Muscle layer of duodenum (tissue), 2 donors: ENCODE measurements around the gene MRPL49.
A peak's percentile ranks its signal among the peaks of the same experiment; 100 is the strongest.

Source experiments
- H3K27ac ChIP-seq: one replicate; pipeline ENCODE4 v1.7.0; 2013; ENCODE audit warnings: mild to moderate bottlenecking, low read length
- H3K27me3 ChIP-seq: one replicate; pipeline ENCODE4 v1.7.0; 2013; ENCODE audit warnings: low read depth, mild to moderate bottlenecking, control low read depth, low read length
- H3K36me3 ChIP-seq, 2 donors: one replicate each; pipeline ENCODE4 v1.7.0; 2013; ENCODE audit warnings: low read length in 2 of 2, control low read depth in 1 of 2, mild to moderate bottlenecking in 1 of 2; ENCODE audit not compliant: insufficient read depth in 2 of 2, control insufficient read depth in 1 of 2
- H3K4me1 ChIP-seq, 2 donors: one replicate each; pipeline ENCODE4 v1.7.0; 2013; ENCODE audit warnings: low read length in 2 of 2, mild to moderate bottlenecking in 2 of 2, control low read depth in 1 of 2, moderate library complexity in 1 of 2; ENCODE audit not compliant: insufficient read depth in 2 of 2, control insufficient read depth in 1 of 2
- H3K4me3 ChIP-seq, 2 donors: one replicate each; pipeline ENCODE4 v1.7.0; 2013; ENCODE audit warnings: low read length in 2 of 2, low read depth in 1 of 2, mild to moderate bottlenecking in 1 of 2
- H3K9me3 ChIP-seq, 2 donors: one replicate each; pipeline ENCODE4 v1.7.0; 2013; ENCODE audit warnings: low read length in 2 of 2, control low read depth in 1 of 2, mild to moderate bottlenecking in 1 of 2; ENCODE audit not compliant: control insufficient read depth in 1 of 2
- donor health status: healthy.

The MRPL49 gene

GRCh38 chr11:65104628-65105027, 17.5 kb upstream of the MRPL49 start:
- Histone ChIP-seq H3K36me3 (peaks cover 0 to 28% of the 10 kb centered on the region in 2 donors), H3K9me3 (no peaks in the 10 kb centered on the region), H3K27ac (no peak overlapping the region), H3K27me3 (no peaks in the 10 kb centered on the region), H3K4me1 (no peaks in the 10 kb centered on the region), H3K4me3 (no peak overlapping the region)

- peaks cover 0 to 32% of the 10 kb centered on the region in 2 donors for H3K36me3 ChIP-seq
- H3K4me3 ChIP-seq: no peak overlapping the region
- H3K27ac ChIP-seq: no peak overlapping the region
- H3K4me1 ChIP-seq: peaks cover 0 to 18% of the 10 kb centered on the region in 2 donors
- H3K9me3 ChIP-seq: no peaks in the 10 kb centered on the region
- no peaks in the 10 kb centered on the region for H3K27me3 ChIP-seq
Measured at GRCh38 chr11:65107078-65107477, 15.0 kb upstream of the MRPL49 start.

- Histone ChIP-seq H3K36me3 (peaks cover 0 to 32% of the 10 kb centered on the region in 2 donors), H3K27ac (no peak overlapping the region), H3K4me1 (peaks cover 0 to 26% of the 10 kb centered on the region in 2 donors), H3K4me3 (no peak overlapping the region), H3K9me3 (no peaks in the 10 kb centered on the region), H3K27me3 (no peaks in the 10 kb centered on the region)
Measured at GRCh38 chr11:65107751-65108468, 14.2 kb upstream of the MRPL49 start.

GRCh38 chr11:65108469-65109123, 13.5 kb upstream of the MRPL49 start:
- Histone ChIP-seq H3K27ac (no peak overlapping the region), H3K9me3 (no peaks in the 10 kb centered on the region), H3K4me1 (peaks cover 0 to 33% of the 10 kb centered on the region in 2 donors), H3K27me3 (no peaks in the 10 kb centered on the region), H3K36me3 (peaks cover 0 to 32% of the 10 kb centered on the region in 2 donors), H3K4me3 (no peak overlapping the region)

GRCh38 chr11:65109231-65110198, 12.6 kb upstream of the MRPL49 start:
- Histone ChIP-seq H3K36me3 (peaks cover 0 to 32% of the 10 kb centered on the region in 2 donors), H3K4me3 (no peak overlapping the region), H3K9me3 (no peaks in the 10 kb centered on the region), H3K27ac (no peak overlapping the region), H3K27me3 (no peaks in the 10 kb centered on the region), H3K4me1 (peaks cover 0 to 35% of the 10 kb centered on the region in 2 donors)

- Histone ChIP-seq H3K27me3 (no peaks in the 10 kb centered on the region), H3K27ac (no peak overlapping the region), H3K9me3 (no peaks in the 10 kb centered on the region), H3K36me3 (peaks cover 0 to 32% of the 10 kb centered on the region in 2 donors), H3K4me1 (peaks cover 0 to 35% of the 10 kb centered on the region in 2 donors), H3K4me3 (no peak overlapping the region)
Measured at GRCh38 chr11:65110354-65110861, 11.7 kb upstream of the MRPL49 start.

- Histone ChIP-seq H3K9me3 (no peaks in the 10 kb centered on the region), H3K4me1 (peaks cover 2 to 42% of the 10 kb centered on the region in 2 donors), H3K27me3 (no peaks in the 10 kb centered on the region), H3K4me3 (peak overlapping the region in 1 of 2 donors; percentile 76), H3K36me3 (peaks cover 4 to 32% of the 10 kb centered on the region in 2 donors), H3K27ac (no peak overlapping the region)
Measured at GRCh38 chr11:65111159-65111743, 10.9 kb upstream of the MRPL49 start.

- Histone ChIP-seq H3K36me3 (peaks cover 4 to 29% of the 10 kb centered on the region in 2 donors), H3K27me3 (no peaks in the 10 kb centered on the region), H3K4me1 (peaks cover 4 to 49% of the 10 kb centered on the region in 2 donors), H3K27ac (no peak within 1 kb of the TSS), H3K9me3 (no peaks in the 10 kb centered on the region), H3K4me3 (peak within 1 kb of the TSS; percentile 62 to 76)
Measured at GRCh38 chr11:65111744-65112545, 10.2 kb upstream of the MRPL49 start, which contains the start of gene TM7SF2. Gene TM7SF2 (plus strand): TSS chr11:65111872. CDS start chr11:65112016, 144 bp downstream.

GRCh38 chr11:65112546-65113360, 9.4 kb upstream of the MRPL49 start:
- Histone ChIP-seq H3K27me3 (no peaks in the 10 kb centered on the region), H3K9me3 (no peaks in the 10 kb centered on the region), H3K4me3 (peak overlapping the region; percentile 62 to 76), H3K27ac (no peak overlapping the region), H3K36me3 (peaks cover 4 to 23% of the 10 kb centered on the region in 2 donors), H3K4me1 (peaks cover 4 to 51% of the 10 kb centered on the region in 2 donors)
